Suprapubic skin (tissue), 4 donors: ENCODE measurements around the gene C3orf20. TPM values are rescaled to one million over a fixed set of nuclear protein-coding genes. Genes with fewer than 3 reads are reported as not detected.
"Not testable (repeated sequence)": the region's sequence is repeated elsewhere in the genome, so short reads cannot be mapped to it uniquely, and the experiment has no call there.

ENCODE experiments used
- DNase-seq, 2 donors: peaks; one replicate each; pipeline ENCODE4 v3.0.0-alpha.2; 2019; ENCODE audit warnings: low spot score in 2 of 2
- H3K27ac ChIP-seq: fragments of 200-600 bp; sonication (generic); one replicate; pipeline ENCODE4 v1.5.1; 2019
- H3K27me3 ChIP-seq: fragments of 200-600 bp; sonication (generic); one replicate; pipeline ENCODE4 v1.5.1; 2019
- H3K36me3 ChIP-seq: fragments of 200-600 bp; sonication (generic); one replicate; pipeline ENCODE4 v1.5.1; 2019
- H3K4me1 ChIP-seq: fragments of 200-600 bp; sonication (generic); one replicate; pipeline ENCODE4 v1.5.1; 2019
- H3K4me3 ChIP-seq: fragments of 200-600 bp; sonication (generic); one replicate; pipeline ENCODE4 v1.5.1; 2019; ENCODE audit warnings: mild to moderate bottlenecking
- H3K9me3 ChIP-seq: fragments of 200-600 bp; sonication (generic); one replicate; pipeline ENCODE4 v1.5.1; 2019
- EP300 ChIP-seq: sonication (generic); formaldehyde crosslinking; IDR thresholded peaks from one replicate; pipeline ENCODE4 v1.6.1; 2017; ENCODE audit warnings: antibody characterized with exemption
- POLR2A ChIP-seq, 2 donors: fragments of 450-650 bp; IDR thresholded peaks; one replicate each; pipeline ENCODE4 v1.6.1; 2017; ENCODE audit warnings: antibody characterized with exemption in 2 of 2, mild to moderate bottlenecking in 2 of 2, moderate library complexity in 2 of 2
- POLR2AphosphoS5 ChIP-seq, 3 donors: sonication (generic); formaldehyde crosslinking; IDR thresholded peaks; one replicate each; pipeline ENCODE4 v1.6.1; 2017; ENCODE audit warnings: antibody characterized with exemption in 3 of 3
- WGBS: methylation state at CpG from one replicate; pipeline ENCODE4 v1.1.5; 2018; 5-methylcytosine and 5-hydroxymethylcytosine counted together
- total RNA-seq, 4 donors: library from RNA; depleted of rRNA; stranded (reverse); fragments of >200 nt; gene quantifications; one replicate each; pipeline ENCODE4 v1.1.0, GENCODE V29; 2016
- TF ChIP-seq, protein P1 (sequence below), 2 donors: fragments of 200-600 bp in 1 of 2; fragments of 450-650 bp in 1 of 2; sonication (generic) in 1 of 2; IDR thresholded peaks; one replicate each; pipeline ENCODE4 v1.5.1; 2016 to 2019; ENCODE audit warnings: antibody characterized with exemption in 2 of 2, mild to moderate bottlenecking in 1 of 2, moderate library complexity in 1 of 2

The C3orf20 gene
- total RNA-seq, 4 donors from 2014 or later: 0.21 TPM; not detected in 3

DNA sequence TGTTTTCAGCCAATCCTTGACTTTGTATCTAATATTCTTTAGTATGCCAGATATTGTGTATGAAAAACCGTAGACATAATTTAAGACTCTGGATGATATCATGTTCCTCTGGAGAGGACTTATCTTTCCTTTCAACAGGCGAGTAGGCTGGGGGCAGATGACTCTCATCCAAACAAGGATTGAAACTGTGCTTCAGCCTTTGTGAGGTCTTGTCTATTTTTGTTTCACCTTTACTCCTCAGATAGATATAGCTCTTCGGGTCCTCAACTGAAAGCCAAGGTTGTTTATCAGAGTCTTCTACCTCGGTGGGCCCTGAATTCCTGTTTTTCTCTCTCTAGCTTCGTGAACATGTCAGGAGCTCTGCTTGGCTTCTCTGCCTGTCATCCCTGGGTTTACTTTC lies 66.0 kb downstream of the C3orf20 start:
- Histone ChIP-seq H3K27ac (no peak overlapping the region), H3K4me1 (no peaks in the 10 kb centered on the region), H3K4me3 (no peak overlapping the region), H3K27me3 (no peaks in the 10 kb centered on the region), H3K9me3 (peaks cover 4% of the 10 kb centered on the region), H3K36me3 (no peaks in the 10 kb centered on the region)
- WGBS: 85% methylated on average over 5 of the region's 5 CpGs
- TF ChIP-seq, protein P1, sequence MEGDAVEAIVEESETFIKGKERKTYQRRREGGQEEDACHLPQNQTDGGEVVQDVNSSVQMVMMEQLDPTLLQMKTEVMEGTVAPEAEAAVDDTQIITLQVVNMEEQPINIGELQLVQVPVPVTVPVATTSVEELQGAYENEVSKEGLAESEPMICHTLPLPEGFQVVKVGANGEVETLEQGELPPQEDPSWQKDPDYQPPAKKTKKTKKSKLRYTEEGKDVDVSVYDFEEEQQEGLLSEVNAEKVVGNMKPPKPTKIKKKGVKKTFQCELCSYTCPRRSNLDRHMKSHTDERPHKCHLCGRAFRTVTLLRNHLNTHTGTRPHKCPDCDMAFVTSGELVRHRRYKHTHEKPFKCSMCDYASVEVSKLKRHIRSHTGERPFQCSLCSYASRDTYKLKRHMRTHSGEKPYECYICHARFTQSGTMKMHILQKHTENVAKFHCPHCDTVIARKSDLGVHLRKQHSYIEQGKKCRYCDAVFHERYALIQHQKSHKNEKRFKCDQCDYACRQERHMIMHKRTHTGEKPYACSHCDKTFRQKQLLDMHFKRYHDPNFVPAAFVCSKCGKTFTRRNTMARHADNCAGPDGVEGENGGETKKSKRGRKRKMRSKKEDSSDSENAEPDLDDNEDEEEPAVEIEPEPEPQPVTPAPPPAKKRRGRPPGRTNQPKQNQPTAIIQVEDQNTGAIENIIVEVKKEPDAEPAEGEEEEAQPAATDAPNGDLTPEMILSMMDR (IDR thresholded peaks at IDR 0.05): no peak
- TF ChIP-seq POLR2A (IDR thresholded peaks at IDR 0.05): no peak
- no peak for TF ChIP-seq POLR2AphosphoS5 (IDR thresholded peaks at IDR 0.05)
- no peak for TF ChIP-seq EP300
- peak in 1 of 2 donors; percentile 23 for DNase-seq

DNA sequence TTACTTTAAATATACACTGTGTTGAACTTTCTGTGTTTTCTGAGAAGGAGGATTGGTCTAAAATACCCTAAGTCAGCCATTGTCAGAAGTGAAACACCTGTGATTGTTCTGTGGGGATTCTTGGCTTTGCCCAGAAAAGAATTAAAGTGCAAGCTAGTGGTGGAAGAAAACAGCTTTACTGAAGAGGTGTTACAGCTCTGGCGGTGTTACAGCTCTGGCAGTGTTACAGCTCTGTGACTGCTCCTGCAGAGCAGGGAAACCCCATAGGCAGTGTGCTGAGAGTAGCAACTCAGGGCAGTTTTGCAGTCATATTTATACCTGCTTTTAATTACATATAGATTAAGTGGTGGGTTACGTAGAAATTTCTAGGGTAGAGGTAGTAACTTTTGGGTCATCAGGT lies 66.6 kb downstream of the C3orf20 start:
- no peaks in the 10 kb centered on the region for H3K27me3 ChIP-seq
- no peaks in the 10 kb centered on the region for H3K36me3 ChIP-seq
- no peaks in the 10 kb centered on the region for H3K4me1 ChIP-seq
- no peak for DNase-seq
- H3K27ac ChIP-seq: no peak overlapping the region
- H3K9me3 ChIP-seq: peaks cover 4% of the 10 kb centered on the region
- WGBS: 55% methylated on average over 2 of the region's 2 CpGs
- no peak overlapping the region for H3K4me3 ChIP-seq
- TF ChIP-seq POLR2A (IDR thresholded peaks at IDR 0.05): no peak
- TF ChIP-seq, protein P1 (IDR thresholded peaks at IDR 0.05): no peak
- TF ChIP-seq POLR2AphosphoS5 (IDR thresholded peaks at IDR 0.05): no peak
- TF ChIP-seq EP300: no peak

DNA sequence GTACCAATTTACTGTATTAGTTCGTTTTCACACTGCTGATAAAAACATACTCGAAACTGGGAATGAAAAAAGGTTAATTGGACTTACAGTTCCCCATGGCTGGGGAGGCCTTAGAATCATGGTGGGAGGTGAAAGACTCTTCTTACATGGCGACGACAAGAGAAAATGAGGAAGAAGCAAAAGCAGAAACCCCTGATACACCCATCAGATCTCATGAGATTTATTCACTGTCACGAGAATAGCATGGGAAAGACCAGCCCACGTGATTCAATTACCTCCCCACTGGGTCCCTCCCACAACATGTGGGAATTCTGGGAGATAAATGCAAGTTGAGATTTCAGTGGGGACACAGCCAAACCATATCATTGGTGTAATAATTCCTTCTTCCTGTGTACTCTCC lies 69.6 kb downstream of the C3orf20 start:
- TF ChIP-seq, protein P1 (IDR thresholded peaks at IDR 0.05): no peak
- TF ChIP-seq POLR2A (IDR thresholded peaks at IDR 0.05) (no peak), EP300 (no peak), POLR2AphosphoS5 (IDR thresholded peaks at IDR 0.05) (no peak)
- no peaks in the 10 kb centered on the region for H3K4me1 ChIP-seq
- no peaks in the 10 kb centered on the region for H3K27me3 ChIP-seq
- no peak overlapping the region for H3K27ac ChIP-seq
- peaks cover 2% of the 10 kb centered on the region for H3K9me3 ChIP-seq
- no peak for DNase-seq
- H3K36me3 ChIP-seq: no peaks in the 10 kb centered on the region
- 74% methylated on average over 6 of the region's 6 CpGs for WGBS
- no peak overlapping the region for H3K4me3 ChIP-seq

DNA sequence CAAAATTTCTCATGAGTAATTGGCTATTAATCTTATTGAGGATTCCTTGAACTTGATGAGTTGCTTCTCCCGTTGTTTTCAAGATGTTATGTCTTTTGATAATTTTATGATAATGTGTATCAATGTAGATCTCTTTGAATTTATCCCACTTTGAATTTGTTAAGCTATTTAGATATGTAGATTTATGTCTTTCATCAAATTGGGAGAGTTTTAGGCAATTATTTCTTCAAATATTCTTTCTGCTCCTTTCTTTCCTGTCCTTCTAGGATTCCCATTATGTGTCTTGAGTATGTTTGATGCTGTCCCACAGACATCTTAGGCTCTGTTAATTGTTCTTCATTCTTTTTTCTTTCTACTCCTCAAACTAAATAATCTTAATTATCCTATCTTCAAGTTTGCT lies 75.7 kb downstream of the C3orf20 start:
- TF ChIP-seq POLR2A (IDR thresholded peaks at IDR 0.05) (no peak), EP300 (no peak), POLR2AphosphoS5 (IDR thresholded peaks at IDR 0.05) (no peak)
- TF ChIP-seq, protein P1 (IDR thresholded peaks at IDR 0.05): no peak
- H3K4me1 ChIP-seq: no peaks in the 10 kb centered on the region
- H3K9me3 ChIP-seq: peaks cover 9% of the 10 kb centered on the region
- H3K36me3 ChIP-seq: no peaks in the 10 kb centered on the region
- H3K27me3 ChIP-seq: no peaks in the 10 kb centered on the region
- no peak overlapping the region for H3K27ac ChIP-seq
- no peak for DNase-seq
- H3K4me3 ChIP-seq: no peak overlapping the region
- WGBS: 81% methylated on average over 1 of the region's 1 CpG

DNA sequence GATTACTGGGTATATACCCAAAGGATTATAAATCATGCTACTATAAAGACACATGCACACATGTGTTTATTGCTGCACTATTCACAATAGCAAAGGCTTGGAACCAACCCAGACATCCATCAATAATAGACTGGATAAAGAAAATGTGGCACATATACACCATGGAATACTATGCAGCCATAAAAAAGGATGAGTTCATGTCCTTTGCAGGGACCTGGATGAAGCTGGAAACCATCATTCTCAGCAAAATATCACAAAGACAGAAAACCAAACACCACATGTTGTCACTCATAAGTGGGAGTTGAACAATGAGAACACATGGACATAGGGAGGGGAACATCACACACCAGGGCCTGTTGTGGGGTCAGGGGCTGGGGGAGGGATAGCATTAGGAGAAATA lies 78.0 kb downstream of the C3orf20 start:
- H3K4me3 ChIP-seq, H3K36me3 ChIP-seq, H3K27ac ChIP-seq, H3K9me3 ChIP-seq, H3K27me3 ChIP-seq, H3K4me1 ChIP-seq, DNase-seq: not testable (repeated sequence)

DNA sequence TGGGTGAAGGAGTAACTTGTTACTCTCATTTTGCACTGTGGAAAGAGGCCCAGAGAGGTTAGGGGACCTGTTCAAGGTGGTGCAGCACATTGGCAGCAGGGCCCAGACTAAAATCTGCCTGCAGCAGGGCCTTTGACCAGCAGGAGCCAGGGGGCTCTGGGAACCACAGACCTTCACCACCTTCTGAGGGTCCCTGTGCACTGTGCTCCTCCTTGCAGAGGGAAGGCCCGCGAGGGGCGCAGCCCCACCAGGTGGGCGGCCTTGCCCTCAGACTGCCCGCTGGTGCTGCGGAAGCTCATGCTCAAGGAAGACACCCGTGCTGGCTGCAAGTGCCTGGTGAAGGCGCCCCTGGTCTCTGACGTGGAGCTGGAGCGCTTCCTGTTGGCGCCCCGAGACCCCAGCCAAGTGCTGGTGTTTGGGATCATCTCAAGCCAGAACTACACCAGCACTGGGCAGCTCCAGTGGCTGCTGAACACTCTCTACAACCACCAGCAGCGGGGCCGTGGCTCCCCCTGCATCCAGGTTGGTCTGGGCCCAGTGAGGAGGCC lies 82.3 kb downstream of the C3orf20 start:
- Histone ChIP-seq H3K4me3 (no peak overlapping the region), H3K4me1 (no peaks in the 10 kb centered on the region), H3K9me3 (peaks cover under 1% of the 10 kb centered on the region), H3K36me3 (no peaks in the 10 kb centered on the region), H3K27me3 (no peaks in the 10 kb centered on the region), H3K27ac (no peak overlapping the region)
- TF ChIP-seq POLR2AphosphoS5 (IDR thresholded peaks at IDR 0.05) (no peak), POLR2A (IDR thresholded peaks at IDR 0.05) (no peak), EP300 (no peak)
- TF ChIP-seq, protein P1 (IDR thresholded peaks at IDR 0.05): no peak
- no peak for DNase-seq
- no CpG with 5 or more reads among the region's 14 CpGs for WGBS
